Measurements from ENCODE around the gene VTCN1.

DNA sequence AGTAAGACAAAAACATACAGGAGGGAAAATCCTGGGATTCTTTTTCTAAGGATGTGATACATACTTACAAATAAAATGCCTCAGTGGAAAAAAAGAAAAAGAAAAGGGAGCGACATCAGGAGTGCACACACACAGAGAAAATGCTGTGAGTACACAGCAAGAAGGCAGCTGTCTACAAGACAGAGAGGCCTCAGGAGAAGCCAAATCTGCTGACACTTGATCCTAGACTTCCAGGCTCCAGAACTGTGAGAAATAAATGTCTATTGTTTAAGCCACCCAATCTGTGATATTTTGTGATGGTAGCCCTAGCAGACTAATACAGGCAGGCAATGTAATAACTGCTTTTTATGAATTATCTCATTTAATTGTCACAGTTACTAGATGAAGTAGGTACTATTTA lies 72.2 kb downstream of the VTCN1 start:
- no peak for TF ChIP-seq POLR2A (IDR thresholded peaks at IDR 0.05)
- TF ChIP-seq, protein P1, sequence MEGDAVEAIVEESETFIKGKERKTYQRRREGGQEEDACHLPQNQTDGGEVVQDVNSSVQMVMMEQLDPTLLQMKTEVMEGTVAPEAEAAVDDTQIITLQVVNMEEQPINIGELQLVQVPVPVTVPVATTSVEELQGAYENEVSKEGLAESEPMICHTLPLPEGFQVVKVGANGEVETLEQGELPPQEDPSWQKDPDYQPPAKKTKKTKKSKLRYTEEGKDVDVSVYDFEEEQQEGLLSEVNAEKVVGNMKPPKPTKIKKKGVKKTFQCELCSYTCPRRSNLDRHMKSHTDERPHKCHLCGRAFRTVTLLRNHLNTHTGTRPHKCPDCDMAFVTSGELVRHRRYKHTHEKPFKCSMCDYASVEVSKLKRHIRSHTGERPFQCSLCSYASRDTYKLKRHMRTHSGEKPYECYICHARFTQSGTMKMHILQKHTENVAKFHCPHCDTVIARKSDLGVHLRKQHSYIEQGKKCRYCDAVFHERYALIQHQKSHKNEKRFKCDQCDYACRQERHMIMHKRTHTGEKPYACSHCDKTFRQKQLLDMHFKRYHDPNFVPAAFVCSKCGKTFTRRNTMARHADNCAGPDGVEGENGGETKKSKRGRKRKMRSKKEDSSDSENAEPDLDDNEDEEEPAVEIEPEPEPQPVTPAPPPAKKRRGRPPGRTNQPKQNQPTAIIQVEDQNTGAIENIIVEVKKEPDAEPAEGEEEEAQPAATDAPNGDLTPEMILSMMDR (IDR thresholded peaks at IDR 0.05): no peak
